HepG2 (cell line): ENCODE results near the gene SERTAD3. TPM values are rescaled to one million over a fixed set of nuclear protein-coding genes. Genes with fewer than 3 reads are reported as not detected.

Experiments
- AGO2 ChIP-seq: fragments of 200-400 bp; formaldehyde crosslinking; optimal IDR thresholded peaks from 2 replicates; pipeline ENCODE3; 2017; ENCODE audit warnings: mild to moderate bottlenecking, low read depth, low read length, moderate library complexity
- AKNA ChIP-seq: sonication (generic); formaldehyde crosslinking; IDR thresholded peaks from 2 replicates; pipeline ENCODE4 v1.4.0; 2020; ENCODE audit warnings: missing genetic modification reagents, borderline replicate concordance
- CBFB ChIP-seq: sonication (generic); formaldehyde crosslinking; IDR thresholded peaks from 2 replicates; pipeline ENCODE4 v1.4.0; 2020; ENCODE audit warnings: missing genetic modification reagents
- CBX1 ChIP-seq: IDR thresholded peaks from one replicate; pipeline ENCODE4 v1.6.1; 2016; ENCODE audit warnings: antibody characterized with exemption, low read depth
- HHEX ChIP-seq: IDR thresholded peaks from 2 replicates; pipeline ENCODE4 v1.6.1; 2016; ENCODE audit warnings: control low read depth
- SP140L ChIP-seq: sonication (generic); formaldehyde crosslinking; IDR thresholded peaks from 2 replicates; pipeline ENCODE4 v1.4.0; 2020; ENCODE audit warnings: missing genetic modification reagents, borderline replicate concordance
- TCF7L2 ChIP-seq: IDR thresholded peaks from 2 replicates; pipeline ENCODE4 v1.6.1; 2011; ENCODE audit warnings: mild to moderate bottlenecking, low read depth, low read length, moderate library complexity
- ZNF180 ChIP-seq: sonication (generic); formaldehyde crosslinking; IDR thresholded peaks from 2 replicates; pipeline ENCODE4 v1.4.0; 2020; ENCODE audit warnings: low read depth, missing genetic modification reagents, borderline replicate concordance
- ZNF337 ChIP-seq: sonication (generic); formaldehyde crosslinking; IDR thresholded peaks from 2 replicates; pipeline ENCODE4 v1.5.1; 2020; ENCODE audit warnings: missing genetic modification reagents, low read depth, mild to moderate bottlenecking, borderline replicate concordance
- ZNF713 ChIP-seq: sonication (generic); formaldehyde crosslinking; IDR thresholded peaks from 2 replicates; pipeline ENCODE4 v1.4.0; 2020; ENCODE audit warnings: mild to moderate bottlenecking, missing genetic modification reagents
- ZNF724P ChIP-seq: sonication (generic); formaldehyde crosslinking; IDR thresholded peaks from 2 replicates; pipeline ENCODE4 v1.8.0; 2022; ENCODE audit warnings: missing genetic modification reagents, borderline replicate concordance
- ZSCAN12 ChIP-seq: sonication (generic); formaldehyde crosslinking; IDR thresholded peaks from 2 replicates; pipeline ENCODE4 v1.9.0; 2021; ENCODE audit warnings: mild to moderate bottlenecking, missing genetic modification reagents
- polyA plus RNA-seq, 8 experiments: library from polyadenylated mRNA; depleted of rRNA in 3 of 8; stranded (reverse) in 7 of 8; unstranded in 1 of 8; fragments of >200 nt; fragmentation: Illumina TruSeq in 4 of 8; extraction: Trizol in 4 of 8; gene quantifications; 2 replicates each; pipeline versions ENCODE4 v1.2.1 to v1.2.3, GENCODE V29; 2011 to 2016; ENCODE audit warnings: low read depth in 4 of 8, missing spikeins in 1 of 8, mixed read lengths in 1 of 8; ENCODE audit not compliant: insufficient read depth in 1 of 8
- total RNA-seq, 5 experiments: library from RNA; depleted of rRNA; stranded (reverse); fragments of >200 nt; fragmentation: Illumina TruSeq; extraction: Trizol; gene quantifications; 2 replicates each; pipeline ENCODE4 v1.2.3, GENCODE V29; 2016; ENCODE audit warnings: low read depth in 1 of 5
- TF ChIP-seq, protein P1 (sequence below): sonication (generic); formaldehyde crosslinking; IDR thresholded peaks from 2 replicates; pipeline ENCODE4 v1.4.0; 2020; ENCODE audit warnings: mild to moderate bottlenecking, missing genetic modification reagents
- TF ChIP-seq, protein P2 (sequence below): sonication (generic); formaldehyde crosslinking; IDR thresholded peaks from 2 replicates; pipeline ENCODE4 v1.5.1; 2020; ENCODE audit warnings: missing genetic modification reagents, mild to moderate bottlenecking, borderline replicate concordance
- TF ChIP-seq, protein P3 (sequence below): sonication (generic); formaldehyde crosslinking; IDR thresholded peaks from 2 replicates; pipeline ENCODE4 v1.5.0; 2020; ENCODE audit warnings: missing genetic modification reagents

SERTAD3 gene
- total and polyA plus RNA-seq, 2 of the 13 experiments (the other 11 are each of a cell fraction or from before 2014, with no cell fraction given) = 9.6 to 16.9 TPM

GRCh38 chr19:40420766-40421765 lies 23.1 kb downstream of the SERTAD3 start (continued):
- TF ChIP-seq ZNF337 (CRISPR knock-in tag) = peak; percentile 63; the same call in 1 of the 2 replicates
- 0 out of 2 replicates have a peak, but pooled peaks have one; percentile 81 for TF ChIP-seq ZSCAN12
- TF ChIP-seq HHEX (CRISPR knock-in tag) = no peak
- no peak; the same call in 1 of the 2 replicates for TF ChIP-seq AKNA (CRISPR knock-in tag)
- TF ChIP-seq ZNF724P = peak; percentile 40; the same call in 1 of the 2 replicates
- TF ChIP-seq AGO2 = peak; percentile 89
- peak; percentile 56 for TF ChIP-seq CBX1
- TF ChIP-seq, protein P1, sequence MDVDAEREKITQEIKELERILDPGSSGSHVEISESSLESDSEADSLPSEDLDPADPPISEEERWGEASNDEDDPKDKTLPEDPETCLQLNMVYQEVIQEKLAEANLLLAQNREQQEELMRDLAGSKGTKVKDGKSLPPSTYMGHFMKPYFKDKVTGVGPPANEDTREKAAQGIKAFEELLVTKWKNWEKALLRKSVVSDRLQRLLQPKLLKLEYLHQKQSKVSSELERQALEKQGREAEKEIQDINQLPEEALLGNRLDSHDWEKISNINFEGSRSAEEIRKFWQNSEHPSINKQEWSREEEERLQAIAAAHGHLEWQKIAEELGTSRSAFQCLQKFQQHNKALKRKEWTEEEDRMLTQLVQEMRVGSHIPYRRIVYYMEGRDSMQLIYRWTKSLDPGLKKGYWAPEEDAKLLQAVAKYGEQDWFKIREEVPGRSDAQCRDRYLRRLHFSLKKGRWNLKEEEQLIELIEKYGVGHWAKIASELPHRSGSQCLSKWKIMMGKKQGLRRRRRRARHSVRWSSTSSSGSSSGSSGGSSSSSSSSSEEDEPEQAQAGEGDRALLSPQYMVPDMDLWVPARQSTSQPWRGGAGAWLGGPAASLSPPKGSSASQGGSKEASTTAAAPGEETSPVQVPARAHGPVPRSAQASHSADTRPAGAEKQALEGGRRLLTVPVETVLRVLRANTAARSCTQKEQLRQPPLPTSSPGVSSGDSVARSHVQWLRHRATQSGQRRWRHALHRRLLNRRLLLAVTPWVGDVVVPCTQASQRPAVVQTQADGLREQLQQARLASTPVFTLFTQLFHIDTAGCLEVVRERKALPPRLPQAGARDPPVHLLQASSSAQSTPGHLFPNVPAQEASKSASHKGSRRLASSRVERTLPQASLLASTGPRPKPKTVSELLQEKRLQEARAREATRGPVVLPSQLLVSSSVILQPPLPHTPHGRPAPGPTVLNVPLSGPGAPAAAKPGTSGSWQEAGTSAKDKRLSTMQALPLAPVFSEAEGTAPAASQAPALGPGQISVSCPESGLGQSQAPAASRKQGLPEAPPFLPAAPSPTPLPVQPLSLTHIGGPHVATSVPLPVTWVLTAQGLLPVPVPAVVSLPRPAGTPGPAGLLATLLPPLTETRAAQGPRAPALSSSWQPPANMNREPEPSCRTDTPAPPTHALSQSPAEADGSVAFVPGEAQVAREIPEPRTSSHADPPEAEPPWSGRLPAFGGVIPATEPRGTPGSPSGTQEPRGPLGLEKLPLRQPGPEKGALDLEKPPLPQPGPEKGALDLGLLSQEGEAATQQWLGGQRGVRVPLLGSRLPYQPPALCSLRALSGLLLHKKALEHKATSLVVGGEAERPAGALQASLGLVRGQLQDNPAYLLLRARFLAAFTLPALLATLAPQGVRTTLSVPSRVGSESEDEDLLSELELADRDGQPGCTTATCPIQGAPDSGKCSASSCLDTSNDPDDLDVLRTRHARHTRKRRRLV = peak; percentile 88; the same call in 1 of the 2 replicates
- TF ChIP-seq, protein P2, sequence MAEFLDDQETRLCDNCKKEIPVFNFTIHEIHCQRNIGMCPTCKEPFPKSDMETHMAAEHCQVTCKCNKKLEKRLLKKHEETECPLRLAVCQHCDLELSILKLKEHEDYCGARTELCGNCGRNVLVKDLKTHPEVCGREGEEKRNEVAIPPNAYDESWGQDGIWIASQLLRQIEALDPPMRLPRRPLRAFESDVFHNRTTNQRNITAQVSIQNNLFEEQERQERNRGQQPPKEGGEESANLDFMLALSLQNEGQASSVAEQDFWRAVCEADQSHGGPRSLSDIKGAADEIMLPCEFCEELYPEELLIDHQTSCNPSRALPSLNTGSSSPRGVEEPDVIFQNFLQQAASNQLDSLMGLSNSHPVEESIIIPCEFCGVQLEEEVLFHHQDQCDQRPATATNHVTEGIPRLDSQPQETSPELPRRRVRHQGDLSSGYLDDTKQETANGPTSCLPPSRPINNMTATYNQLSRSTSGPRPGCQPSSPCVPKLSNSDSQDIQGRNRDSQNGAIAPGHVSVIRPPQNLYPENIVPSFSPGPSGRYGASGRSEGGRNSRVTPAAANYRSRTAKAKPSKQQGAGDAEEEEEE (CRISPR knock-in tag) = no peak; the same call in 1 of the 2 replicates
- no peak for TF ChIP-seq ZNF180 (CRISPR knock-in tag)
- 0 out of 2 replicates have a peak, but pooled peaks have one; percentile 65 for TF ChIP-seq SP140L
- no peak for TF ChIP-seq TCF7L2
- peak; percentile 76 for TF ChIP-seq CBFB (CRISPR knock-in tag)
- TF ChIP-seq ZNF713 (CRISPR knock-in tag) = no peak
- TF ChIP-seq, protein P3, sequence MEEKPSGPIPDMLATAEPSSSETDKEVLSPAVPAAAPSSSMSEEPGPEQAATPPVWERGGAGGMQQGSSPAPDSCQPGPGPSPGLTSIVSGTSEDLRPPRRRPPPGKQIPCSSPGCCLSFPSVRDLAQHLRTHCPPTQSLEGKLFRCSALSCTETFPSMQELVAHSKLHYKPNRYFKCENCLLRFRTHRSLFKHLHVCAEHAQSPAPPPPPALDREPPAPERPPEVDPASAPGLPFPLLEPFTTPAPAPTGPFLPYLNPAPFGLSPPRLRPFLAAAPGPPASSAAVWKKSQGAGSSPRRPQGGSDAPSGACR (CRISPR knock-in tag) = peak; percentile 41; the same call in 1 of the 2 replicates
